KMS-11 (cell line): ENCODE results near the gene CENPO.
"Not testable (repeated sequence)": the region's sequence is repeated elsewhere in the genome, so short reads cannot be mapped to it uniquely, and the experiment has no call there.

Experiments
- H2AFZ ChIP-seq: fragments of 200-600 bp; sonication (generic); 2 replicates; pipeline ENCODE4 v1.6.1; 2016; ENCODE audit warnings: antibody characterized with exemption, mixed run types, low read depth
- H3K27ac ChIP-seq: fragments of 200-600 bp; sonication (generic); 2 replicates; pipeline ENCODE4 v1.6.1; 2016; ENCODE audit warnings: mild to moderate bottlenecking, mixed run types
- H3K27me3 ChIP-seq: fragments of 200-600 bp; sonication (generic); 2 replicates; pipeline ENCODE4 v1.6.1; 2017; ENCODE audit warnings: mild to moderate bottlenecking, low read depth, mixed run types, moderate library complexity; ENCODE audit not compliant: insufficient read depth
- H3K36me3 ChIP-seq: fragments of 200-600 bp; sonication (generic); 2 replicates; pipeline ENCODE4 v1.6.1; 2017; ENCODE audit warnings: mild to moderate bottlenecking, mixed run types; ENCODE audit not compliant: insufficient read depth
- H3K4me1 ChIP-seq: fragments of 200-600 bp; sonication (generic); 2 replicates; pipeline ENCODE4 v1.6.1; 2016; ENCODE audit warnings: mild to moderate bottlenecking, low read depth, mixed run types; ENCODE audit not compliant: poor library complexity, severe bottlenecking
- H3K4me2 ChIP-seq: fragments of 200-600 bp; sonication (generic); 2 replicates; pipeline ENCODE4 v1.7.0; 2016; ENCODE audit warnings: mild to moderate bottlenecking, mixed run types
- H3K4me3 ChIP-seq: fragments of 200-600 bp; sonication (generic); IDR thresholded peaks from 2 replicates; pipeline ENCODE4 v1.6.1; 2017; ENCODE audit warnings: low read depth, low read length, mixed read lengths; ENCODE audit not compliant: insufficient read depth
- H3K79me2 ChIP-seq: fragments of 200-600 bp; sonication (generic); 2 replicates; pipeline ENCODE4 v1.6.1; 2016; ENCODE audit warnings: low read depth, mixed run types; ENCODE audit not compliant: insufficient read depth
- H3K9ac ChIP-seq: fragments of 200-600 bp; sonication (generic); 2 replicates; pipeline ENCODE4 v1.6.1; 2016; ENCODE audit warnings: mild to moderate bottlenecking, mixed run types
- H4K20me1 ChIP-seq: fragments of 200-600 bp; sonication (generic); 2 replicates; pipeline ENCODE4 v1.6.1; 2016; ENCODE audit warnings: mild to moderate bottlenecking, mixed run types; ENCODE audit not compliant: insufficient read depth
- CTCF ChIP-seq: fragments of 200-600 bp; sonication (generic); conservative IDR thresholded peaks from 2 replicates; pipeline ENCODE4 v1.6.1; 2017; ENCODE audit warnings: low read depth, mild to moderate bottlenecking, antibody characterized with exemption, low read length, moderate library complexity, mixed read lengths

CENPO gene

GRCh38 chr2:24833821-24834732 is 40.9 kb downstream of the CENPO start:
- H3K4me2 ChIP-seq, result no peak overlapping the region
- H3K4me1 ChIP-seq, result no peaks in the 10 kb centered on the region
- no peak overlapping the region for H2AFZ ChIP-seq
- no peak overlapping the region for H3K27ac ChIP-seq
- no peaks in the 10 kb centered on the region for H3K36me3 ChIP-seq
- H3K4me3 ChIP-seq, result no peak overlapping the region
- no peaks in the 10 kb centered on the region for H4K20me1 ChIP-seq
- no peak overlapping the region for H3K9ac ChIP-seq
- H3K79me2 ChIP-seq, result no peaks in the 10 kb centered on the region
- H3K27me3 ChIP-seq, result no peaks in the 10 kb centered on the region
- no peak for TF ChIP-seq CTCF

- Histone ChIP-seq H2AFZ (no peak overlapping the region), H3K4me2 (no peak overlapping the region), H3K79me2 (no peaks in the 10 kb centered on the region), H3K4me1 (no peaks in the 10 kb centered on the region), H3K27ac (no peak overlapping the region), H3K9ac (no peak overlapping the region), H3K36me3 (no peaks in the 10 kb centered on the region), H3K27me3 (no peaks in the 10 kb centered on the region), H3K4me3 (no peak overlapping the region), H4K20me1 (no peaks in the 10 kb centered on the region)
- TF ChIP-seq CTCF, result no peak
Observed at GRCh38 chr2:24834733-24835395, 41.6 kb downstream of the CENPO start.

- not testable (repeated sequence) for H3K4me2 ChIP-seq, H3K36me3 ChIP-seq, H3K4me3 ChIP-seq
Observed at GRCh38 chr2:24835411-24835810, 42.2 kb downstream of the CENPO start.

GRCh38 chr2:24836206-24836605 is 43.0 kb downstream of the CENPO start:
- Histone ChIP-seq H3K4me2 (no peak overlapping the region), H3K27me3 (no peaks in the 10 kb centered on the region), H3K4me3 (no peak overlapping the region), H3K4me1 (no peaks in the 10 kb centered on the region), H3K9ac (no peak overlapping the region), H2AFZ (no peak overlapping the region), H3K27ac (no peak overlapping the region), H3K79me2 (no peaks in the 10 kb centered on the region), H4K20me1 (no peaks in the 10 kb centered on the region), H3K36me3 (no peaks in the 10 kb centered on the region)
- no peak for TF ChIP-seq CTCF

More at GRCh38 chr2:24835411-24835810, 42.2 kb downstream of the CENPO start:
- H3K27me3 ChIP-seq, H4K20me1 ChIP-seq, H2AFZ ChIP-seq, H3K9ac ChIP-seq, H3K79me2 ChIP-seq, H3K27ac ChIP-seq, H3K4me1 ChIP-seq: not testable (repeated sequence)

GRCh38 chr2:24836706-24837105 is 43.5 kb downstream of the CENPO start:
- no peak overlapping the region for H3K9ac ChIP-seq
- no peaks in the 10 kb centered on the region for H4K20me1 ChIP-seq
- no peak overlapping the region for H3K27ac ChIP-seq
- no peak for TF ChIP-seq CTCF
- H3K4me1 ChIP-seq, result no peaks in the 10 kb centered on the region
- no peaks in the 10 kb centered on the region for H3K36me3 ChIP-seq
- H3K79me2 ChIP-seq, result no peaks in the 10 kb centered on the region
- H3K4me2 ChIP-seq, result no peak overlapping the region
- H2AFZ ChIP-seq, result no peak overlapping the region
- H3K4me3 ChIP-seq, result no peak overlapping the region
- H3K27me3 ChIP-seq, result no peaks in the 10 kb centered on the region
